ENCODE data around the gene SOST. TPM values are rescaled to one million over a fixed set of nuclear protein-coding genes. Genes with fewer than 3 reads are reported as not detected.
A peak's percentile ranks its signal among the peaks of the same experiment; 100 is the strongest.

SOST gene
- total and polyA plus RNA-seq, 2 donors (not counting 3 experiments of a cell fraction or from before 2014, with no cell fraction given) = not detected

GRCh38 chr17:43803758-43804157 is 45.2 kb upstream of the SOST start:
- FAIRE-seq (peak; percentile 78), DNase-seq (ENCODE audit: low read depth, low spot score) (peak; percentile 48)
- Histone ChIP-seq H3K4me3 (replicated peaks in 1 of 3; ENCODE audit: insufficient read depth in 1 of 3, low read depth in 1 of 3, low read length in 3 of 3) (no peak overlapping the region), H3K9ac (replicated peaks; ENCODE audit: extremely low read depth, insufficient read depth, low read length) (no peak overlapping the region), H3K9me3 (replicated peaks; ENCODE audit: control insufficient read depth, insufficient read depth, low read length) (no peaks in the 10 kb centered on the region), H3K36me3 (ENCODE audit: control insufficient read depth in 2 of 2, extremely low read depth in 1 of 2, insufficient read depth in 2 of 2, low read length in 2 of 2) (no peaks in the 10 kb centered on the region), H3K4me1 (ENCODE audit: control insufficient read depth, extremely low read depth, insufficient read depth, low read length) (peaks cover 13% of the 10 kb centered on the region), H3K9me1 (replicated peaks; ENCODE audit: control insufficient read depth, extremely low read depth, insufficient read depth, low read length) (no peaks in the 10 kb centered on the region), H2AFZ (ENCODE audit: low read depth, low read length) (no peak overlapping the region), H3K79me2 (ENCODE audit: control insufficient read depth, insufficient read depth, low read length) (no peaks in the 10 kb centered on the region), H3K27ac (ENCODE audit: insufficient read depth, low read depth, low read length) (no peak overlapping the region), H4K20me1 (replicated peaks; ENCODE audit: control insufficient read depth, extremely low read depth, insufficient read depth, low read length) (no peaks in the 10 kb centered on the region), H3K27me3 (ENCODE audit: control insufficient read depth in 2 of 2, insufficient read depth in 2 of 2, low read length in 2 of 2) (no peaks in the 10 kb centered on the region), H3K4me2 (ENCODE audit: insufficient read depth, low read length) (no peak overlapping the region)
- dilution Hi-C loops (cut with MboI; ENCODE audit: extremely low pct_ligation_motif_present, low sequenced_read_pairs) = no loop called here
- TF ChIP-seq FOS (IDR thresholded peaks at IDR 0.05; ENCODE audit: borderline replicate concordance, insufficient read depth, low read length) (peak; percentile 73), MAX (IDR thresholded peaks at IDR 0.05; ENCODE audit: insufficient read depth, insufficient read length) (no peak), POLR2AphosphoS5 (IDR thresholded peaks at IDR 0.05; ENCODE audit: insufficient read depth, low read depth, low read length) (peak; percentile 36), MYC (IDR thresholded peaks at IDR 0.05; ENCODE audit: low read depth, low read length) (no peak), GATA2 (IDR thresholded peaks at IDR 0.05; ENCODE audit: insufficient read depth, insufficient read length, low read depth, low read length) (peak; percentile 38)
- POLR2A ChIA-PET = interaction anchor here (1.1 kb wide), 1 partner anchor 25 kb away, joined by 3 read pairs; the partner anchor contains the start of gene DUSP3
- intact Hi-C loops (cut with micrococcal nuclease) = no loop called here
- BruUV-seq (replicated peaks) = no TSS peak
- CTCF ChIA-PET = interaction anchor here (0.7 to 2.0 kb wide), 6 partner anchors 10 to 106 kb away, joined by 3 to 9 read pairs (median 4); partner anchors contain the start of gene CD300LG

- BruUV-seq (replicated peaks) = no TSS peak
- H3K4me3 ChIP-seq (replicated peaks in 1 of 3; ENCODE audit: insufficient read depth in 1 of 3, low read depth in 1 of 3, low read length in 3 of 3) = no peak overlapping the region
- H3K27me3 ChIP-seq (ENCODE audit: control insufficient read depth in 2 of 2, insufficient read depth in 2 of 2, low read length in 2 of 2) = no peaks in the 10 kb centered on the region
- ChIA-PET CTCF (no interaction called here), POLR2A (no interaction called here)
- no peak overlapping the region for H3K27ac ChIP-seq (ENCODE audit: insufficient read depth, low read depth, low read length)
- peak; percentile 74 for FAIRE-seq
- H3K9me3 ChIP-seq (replicated peaks; ENCODE audit: control insufficient read depth, insufficient read depth, low read length) = no peaks in the 10 kb centered on the region
- H3K9ac ChIP-seq (replicated peaks; ENCODE audit: extremely low read depth, insufficient read depth, low read length) = no peak overlapping the region
- no peaks in the 10 kb centered on the region for H3K79me2 ChIP-seq (ENCODE audit: control insufficient read depth, insufficient read depth, low read length)
- H3K36me3 ChIP-seq (ENCODE audit: control insufficient read depth in 2 of 2, extremely low read depth in 1 of 2, insufficient read depth in 2 of 2, low read length in 2 of 2) = no peaks in the 10 kb centered on the region
- intact Hi-C loops (cut with micrococcal nuclease) (no loop called here), dilution Hi-C loops (cut with MboI; ENCODE audit: extremely low pct_ligation_motif_present, low sequenced_read_pairs) (no loop called here)
- no peak overlapping the region for H3K4me2 ChIP-seq (ENCODE audit: insufficient read depth, low read length)
- DNase-seq (ENCODE audit: low read depth, low spot score) = peak; percentile 30
- no peak for TF ChIP-seq POLR2A (IDR thresholded peaks at IDR 0.05; ENCODE audit: low read depth, low read length)
- no peak for TF ChIP-seq MAX (IDR thresholded peaks at IDR 0.05; ENCODE audit: insufficient read depth, insufficient read length)
- TF ChIP-seq GATA2 (IDR thresholded peaks at IDR 0.05; ENCODE audit: insufficient read depth, insufficient read length, low read depth, low read length) = peak; percentile 57
- TF ChIP-seq FOS (IDR thresholded peaks at IDR 0.05; ENCODE audit: borderline replicate concordance, insufficient read depth, low read length) = no peak
- no peak for TF ChIP-seq MYC (IDR thresholded peaks at IDR 0.05; ENCODE audit: low read depth, low read length)
- H4K20me1 ChIP-seq (replicated peaks; ENCODE audit: control insufficient read depth, extremely low read depth, insufficient read depth, low read length) = no peaks in the 10 kb centered on the region
- H3K4me1 ChIP-seq (ENCODE audit: control insufficient read depth, extremely low read depth, insufficient read depth, low read length) = peaks cover 13% of the 10 kb centered on the region
- H3K9me1 ChIP-seq (replicated peaks; ENCODE audit: control insufficient read depth, extremely low read depth, insufficient read depth, low read length) = no peaks in the 10 kb centered on the region
- no peak overlapping the region for H2AFZ ChIP-seq (ENCODE audit: low read depth, low read length)
Observed at GRCh38 chr17:43801844-43802243, 43.3 kb upstream of the SOST start.
